Inferior parietal cortex (tissue), 1 donor: ENCODE data around the gene GFI1.
"Not testable (repeated sequence)": the region's sequence is repeated elsewhere in the genome, so short reads cannot be mapped to it uniquely, and the experiment has no call there.

Source experiments
- DNase-seq: peaks from one replicate; pipeline ENCODE4 v3.0.0-alpha.2; 2016; ENCODE audit errors: extremely low spot score

The GFI1 gene

GRCh38 chr1:92486251-92487077 is at the start of gene GFI1:
TSS of gene GFI1 (minus strand) at chr1:92486925. CDS start at chr1:92483487, 3,438 bp downstream.
- DNase-seq = no peak

GRCh38 chr1:92532371-92532770 is 45.6 kb upstream of the GFI1 start:
- not testable (repeated sequence) for DNase-seq

DNA sequence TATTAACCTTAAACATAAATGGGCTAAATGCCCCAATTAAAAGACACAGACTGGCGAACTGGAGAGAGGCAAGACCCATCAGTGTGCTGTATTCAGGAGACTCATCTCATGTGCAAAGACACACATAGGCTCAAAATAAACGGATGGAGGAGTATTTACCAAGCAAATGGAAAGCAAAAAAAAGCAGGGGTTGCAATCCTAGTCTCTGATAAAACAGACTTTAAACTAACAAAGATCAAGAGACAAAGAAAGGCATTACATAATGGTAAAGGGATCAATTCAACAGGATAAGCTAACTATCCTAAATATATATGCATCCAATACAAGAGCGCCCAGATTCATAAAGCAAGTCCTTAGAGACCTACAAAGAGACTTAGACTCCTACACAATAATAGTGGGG is 45.2 kb upstream of the GFI1 start:
- DNase-seq = not testable (repeated sequence)

DNA sequence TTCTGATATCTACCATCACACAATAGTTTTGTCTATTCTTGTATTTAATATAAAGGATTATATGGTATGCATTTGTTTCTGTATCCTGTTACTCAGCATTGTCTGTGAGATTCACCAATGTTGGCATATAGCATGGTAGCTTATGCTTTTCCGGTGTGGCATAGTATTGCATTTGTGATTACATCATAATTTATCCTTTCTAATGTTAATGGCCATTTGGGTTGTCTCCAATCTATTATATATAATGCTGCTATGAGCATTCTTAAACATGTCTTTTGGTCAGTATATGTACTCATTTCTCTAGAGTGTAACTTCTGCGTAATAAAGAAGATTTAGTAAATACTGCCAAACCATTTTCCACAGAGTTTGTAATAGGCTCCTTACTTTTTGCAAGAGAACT is 40.9 kb upstream of the GFI1 start:
- no peak for DNase-seq

- not testable (repeated sequence) for DNase-seq
These were observed 38.3 kb upstream of the GFI1 start for GRCh38 chr1:92524944-92525590.

DNA sequence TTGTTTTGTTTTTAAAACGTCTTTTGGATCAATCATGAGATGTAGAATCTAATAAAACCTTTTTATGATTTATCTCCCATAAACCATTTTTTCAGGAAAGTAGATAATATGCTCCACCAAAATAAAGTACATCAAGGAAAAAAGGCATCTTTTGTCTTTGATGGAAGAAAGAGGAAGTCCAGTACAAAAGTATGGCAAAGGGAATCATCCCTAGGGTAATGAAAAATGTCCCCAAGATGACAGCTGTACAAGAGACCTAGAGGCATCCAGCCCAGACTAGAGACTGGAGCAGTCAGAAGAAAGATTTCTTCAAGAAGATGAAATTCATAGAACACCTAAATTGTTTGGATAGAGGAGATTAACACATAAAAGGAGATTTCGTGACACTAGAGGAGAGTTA is 32.3 kb upstream of the GFI1 start:
- DNase-seq = no peak

DNA sequence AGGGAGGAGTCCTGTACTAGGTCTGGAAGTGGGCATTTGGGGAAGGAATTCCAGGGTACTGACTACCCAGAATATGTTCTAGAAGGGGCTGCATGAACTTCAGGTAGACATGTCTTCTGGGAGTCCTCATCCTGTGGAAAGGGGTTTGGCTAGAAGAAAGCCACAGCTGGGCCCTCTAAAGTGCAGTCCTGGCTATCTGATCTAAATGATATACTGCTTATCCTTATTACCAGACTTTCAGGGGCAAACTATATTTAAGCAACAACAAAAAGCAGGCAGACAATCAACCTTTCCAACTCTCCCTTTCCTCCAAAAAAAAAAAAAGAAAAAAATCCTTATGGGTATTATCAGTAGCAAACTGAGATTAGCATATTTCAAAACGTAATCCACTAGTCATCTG is 29.8 kb upstream of the GFI1 start:
- no peak for DNase-seq

DNA sequence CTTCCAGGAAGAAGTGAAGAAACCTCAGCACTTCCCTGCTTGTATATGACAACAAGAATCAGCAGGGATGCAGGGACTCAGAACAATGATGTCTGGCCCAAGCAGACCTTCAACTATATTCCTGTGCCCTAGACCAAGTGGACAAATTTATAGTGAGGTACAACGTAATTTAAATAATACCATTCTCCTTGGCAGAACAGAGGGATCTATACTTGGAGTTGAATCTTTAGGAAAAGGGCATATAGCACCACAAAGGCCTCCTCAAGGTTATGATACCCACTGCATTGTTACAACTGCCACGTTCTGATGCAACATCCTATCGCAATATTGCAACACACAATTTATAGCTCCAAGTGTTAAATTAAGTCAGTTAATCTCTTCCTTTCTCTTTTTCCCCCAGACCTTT is 29.1 kb upstream of the GFI1 start:
- DNase-seq = no peak

DNA sequence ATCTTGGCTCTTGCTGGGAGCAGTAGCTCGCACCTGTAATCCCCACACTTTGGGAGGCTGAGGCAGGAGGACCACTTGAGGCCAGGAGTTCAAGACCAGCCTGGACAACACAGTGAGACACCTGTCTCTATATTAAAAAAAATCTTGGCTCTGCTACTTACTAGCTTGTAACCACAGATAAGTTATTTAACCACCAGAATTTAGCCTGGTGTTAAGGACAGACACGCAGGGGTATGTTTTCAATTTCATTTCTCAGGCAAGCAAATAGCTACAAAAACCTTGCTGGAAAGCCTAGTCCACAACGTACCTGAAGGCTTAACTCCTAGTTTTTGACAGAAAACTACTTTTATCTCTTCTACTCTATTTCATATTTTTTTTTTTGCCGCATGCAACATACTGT is 24.8 kb upstream of the GFI1 start:
- no peak for DNase-seq

DNA sequence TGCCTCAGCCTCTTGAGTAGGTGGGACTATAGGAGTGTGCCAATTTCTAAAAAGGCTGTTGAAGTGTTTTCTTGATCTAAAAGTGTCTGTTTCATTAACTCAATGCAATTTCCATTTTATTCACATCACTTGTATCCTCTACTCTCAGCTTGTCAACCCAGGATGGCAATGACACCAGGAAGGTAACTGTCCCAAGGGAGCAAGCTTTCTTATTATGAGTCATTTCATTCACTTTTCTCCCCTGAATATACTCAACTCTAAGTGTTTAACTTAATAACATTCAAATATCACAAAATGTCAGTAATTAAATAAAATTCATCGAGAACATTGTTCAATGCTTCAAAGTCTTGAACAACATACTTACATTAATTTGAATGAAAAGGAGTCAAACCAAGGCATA is 22.9 kb upstream of the GFI1 start:
- no peak for DNase-seq

- no peak for DNase-seq
These were observed 18.4 kb upstream of the GFI1 start for GRCh38 chr1:92505015-92505692.

- DNase-seq = no peak
These were observed 17.7 kb upstream of the GFI1 start for GRCh38 chr1:92504291-92505014.

DNA sequence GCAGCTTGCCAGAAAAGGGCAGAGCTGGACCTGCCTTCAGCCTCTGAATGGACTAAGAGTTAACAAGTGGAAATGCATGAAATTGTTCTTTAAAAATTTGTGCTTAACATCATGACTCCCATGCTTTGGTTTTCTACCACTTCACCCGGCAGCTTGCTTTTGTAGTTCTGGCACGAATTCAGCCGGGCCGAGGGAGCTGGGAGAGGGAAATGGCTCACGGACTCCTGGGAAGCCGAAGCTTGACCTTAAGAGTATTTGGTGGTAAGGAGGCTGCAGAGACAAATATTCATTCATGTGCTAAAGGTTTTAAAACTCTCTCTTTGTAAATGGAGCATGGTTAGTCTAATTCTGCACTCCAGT is 17.2 kb upstream of the GFI1 start:
- no peak for DNase-seq

- no peak for DNase-seq
These were observed 16.6 kb upstream of the GFI1 start for GRCh38 chr1:92503043-92503925.

GRCh38 chr1:92502247-92502646 is 15.5 kb upstream of the GFI1 start:
- no peak for DNase-seq

DNA sequence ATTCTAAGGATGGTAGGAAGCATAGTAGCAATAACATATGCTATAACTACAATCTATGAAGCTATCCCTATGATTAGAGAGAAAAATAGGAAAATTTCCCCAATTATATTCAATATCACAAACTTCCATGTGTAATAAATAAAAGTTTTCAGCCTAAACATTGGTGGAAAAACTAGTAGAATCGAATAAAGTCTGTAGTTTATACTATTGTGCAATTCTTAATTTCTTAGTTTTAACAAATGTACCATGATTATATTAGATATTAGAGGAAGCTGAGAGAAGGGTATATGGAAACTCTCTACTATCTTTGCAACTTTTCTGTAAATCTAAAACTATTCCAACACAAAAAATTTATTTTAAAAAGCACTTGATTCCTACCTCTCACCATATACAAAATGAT is 13.8 kb upstream of the GFI1 start:
- DNase-seq = no peak

DNA sequence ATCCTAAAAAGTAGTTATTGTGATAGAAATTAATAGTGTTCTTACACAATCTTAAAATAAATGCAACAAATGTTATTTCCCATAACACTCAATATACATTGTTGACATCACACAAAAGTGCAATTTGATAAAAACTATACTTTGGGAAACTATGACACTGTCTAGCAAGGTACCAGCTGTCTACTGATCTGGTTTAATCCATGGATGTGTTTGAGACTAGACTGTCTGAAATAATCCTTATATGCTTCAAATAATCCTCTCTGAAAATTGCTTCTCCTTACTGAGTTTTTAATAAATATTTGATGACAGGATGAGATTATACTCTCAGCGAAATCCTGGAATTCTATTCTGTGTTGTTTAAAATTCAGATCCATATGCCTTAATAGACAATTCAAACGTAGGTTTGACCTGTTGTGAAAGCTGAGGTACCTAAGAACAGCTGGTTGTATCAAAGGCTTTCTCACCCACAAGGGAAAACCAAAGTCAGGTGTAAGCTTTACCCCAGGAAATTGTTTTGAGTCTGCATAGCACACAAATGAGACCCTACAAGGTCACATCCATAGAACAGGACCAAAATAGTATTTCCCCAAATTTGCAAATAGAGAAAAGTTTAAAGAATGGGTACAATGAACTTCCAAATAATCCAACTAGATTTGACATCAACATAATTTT is 8.8 kb upstream of the GFI1 start:
- no peak for DNase-seq

DNA sequence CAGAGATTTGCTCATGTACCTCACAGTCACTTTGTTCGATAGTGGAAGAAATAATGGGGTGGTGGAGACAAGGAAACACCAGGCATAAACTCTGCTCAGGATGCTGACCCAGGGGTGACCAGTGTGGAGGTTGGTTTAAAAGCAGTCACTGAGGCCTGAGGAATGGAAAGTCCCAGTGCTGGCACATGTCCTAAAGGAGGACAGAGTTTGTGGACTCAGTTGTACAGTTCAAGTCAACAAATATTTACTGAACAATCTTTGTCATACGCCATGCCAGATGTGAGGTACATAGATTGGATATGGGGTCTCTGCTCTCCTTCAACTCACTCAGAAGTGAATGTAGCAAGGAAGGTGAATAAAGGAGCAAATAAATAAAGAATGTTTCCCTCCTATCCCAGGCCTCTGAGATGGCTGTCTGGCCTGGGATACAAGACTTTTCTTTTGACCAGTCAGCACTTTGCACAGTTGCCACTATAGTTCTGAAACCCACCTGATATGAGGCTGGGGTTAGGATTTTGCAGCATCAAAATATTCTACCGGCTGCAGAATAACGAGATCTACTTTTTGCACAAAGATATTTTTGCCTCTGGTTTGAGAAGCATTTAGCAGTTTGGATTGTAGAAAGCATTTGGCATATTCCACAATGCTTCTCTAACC is 7.9 kb upstream of the GFI1 start:
- no peak for DNase-seq

GRCh38 chr1:92493139-92493538 is 6.4 kb upstream of the GFI1 start:
- DNase-seq = no peak

DNA sequence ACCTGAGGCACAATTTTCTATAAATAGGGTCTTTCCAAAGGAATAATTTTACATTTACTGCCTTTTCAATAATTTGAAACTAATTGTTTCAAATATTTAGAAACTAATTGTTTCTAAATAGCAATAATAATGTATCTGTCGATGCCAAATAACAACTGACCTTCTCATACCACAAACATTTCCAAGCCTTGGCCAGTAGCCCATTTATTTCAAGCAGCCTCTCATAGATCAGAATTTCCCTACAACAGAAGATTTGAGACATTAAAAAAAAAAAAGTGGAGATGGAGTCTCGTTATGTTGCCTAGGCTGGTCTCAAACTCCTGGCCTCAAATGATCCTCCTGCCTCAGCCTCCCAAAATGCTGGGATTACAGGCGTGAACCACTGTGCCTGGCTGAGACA is 2.1 kb upstream of the GFI1 start:
- DNase-seq = no peak
